HG03575 (cell line): ENCODE measurements around the gene PHLDA2.
"Not testable (repeated sequence)": the region's sequence is repeated elsewhere in the genome, so short reads cannot be mapped to it uniquely, and the experiment has no call there.

ENCODE experiments used
- ATAC-seq: cut with Tn5 transposase; IDR thresholded peaks from one replicate; pipeline ENCODE4 v1.9.1; 2021; ENCODE audit not compliant: unreplicated experiment, insufficient number of reproducible peaks, low FRiP score; ENCODE audit errors: extremely low read depth

PHLDA2 gene

DNA sequence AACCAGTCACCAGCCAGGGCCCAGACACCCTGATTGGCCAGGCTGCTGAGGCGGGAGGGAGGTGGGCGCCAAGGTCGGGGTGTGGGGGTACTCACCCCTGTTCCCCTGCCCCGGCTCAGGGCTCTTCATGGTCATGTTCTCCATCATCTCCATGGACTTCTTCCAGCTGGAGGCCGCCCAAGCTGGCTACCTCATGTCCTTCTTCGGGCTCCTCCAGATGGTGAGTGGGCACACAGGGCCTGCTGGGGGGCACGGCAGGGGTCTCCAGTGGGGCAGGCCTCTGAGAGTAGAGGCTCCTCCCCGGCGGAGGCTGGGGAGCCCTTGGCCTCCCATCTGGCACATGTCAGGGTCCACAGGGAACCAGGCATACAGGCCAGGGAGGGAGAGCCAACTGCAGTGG is 10.0 kb downstream of the PHLDA2 start:
- no peak for ATAC-seq

GRCh38 chr11:2917842-2918490 is 11.3 kb downstream of the PHLDA2 start:
- no peak for ATAC-seq

- ATAC-seq = no peak
Measured at GRCh38 chr11:2916892-2917645, 12.2 kb downstream of the PHLDA2 start.

DNA sequence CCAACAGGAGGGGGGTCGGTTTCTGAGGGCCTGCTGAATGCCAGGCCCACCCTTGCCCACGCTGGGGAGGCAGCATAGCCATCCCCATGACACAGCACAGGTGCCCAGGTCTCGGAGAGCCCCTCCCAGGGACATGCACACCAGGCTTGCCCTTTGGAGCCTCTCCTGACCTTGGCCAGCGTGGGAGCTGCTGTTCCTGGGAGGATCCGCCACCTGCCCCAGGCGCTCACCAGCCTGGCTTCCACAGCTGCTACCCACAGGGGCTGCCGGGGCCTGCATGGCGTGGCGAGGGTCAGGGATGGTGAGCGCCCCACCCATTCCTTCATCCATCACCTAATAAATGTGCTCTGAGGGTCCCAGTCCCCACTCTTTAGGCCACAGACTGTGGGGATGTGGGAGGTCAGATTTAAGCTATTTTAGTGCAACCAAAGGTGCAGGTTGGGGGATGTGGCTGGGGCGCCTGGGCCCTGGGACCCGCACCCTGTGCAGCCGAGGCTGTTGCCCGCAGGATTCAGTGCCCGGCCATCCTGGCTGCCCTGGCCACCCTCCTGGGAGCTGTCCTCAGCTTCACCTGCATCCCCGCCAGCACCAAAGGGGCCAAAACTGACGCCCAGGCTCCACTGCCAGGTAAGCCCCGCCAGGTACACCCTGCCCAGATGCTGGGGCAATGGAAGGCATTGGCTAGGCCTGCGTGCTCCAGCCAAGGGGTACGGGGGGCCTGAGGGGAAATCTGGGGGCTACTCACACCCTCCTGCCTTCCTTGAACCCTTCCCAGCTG is 12.9 kb downstream of the PHLDA2 start:
- ATAC-seq = no peak

GRCh38 chr11:2915473-2915872 is 13.7 kb downstream of the PHLDA2 start:
- no peak for ATAC-seq

GRCh38 chr11:2914455-2915195 is 14.6 kb downstream of the PHLDA2 start:
- no peak for ATAC-seq

- no peak for ATAC-seq
Measured at GRCh38 chr11:2913776-2914175, 15.4 kb downstream of the PHLDA2 start.

DNA sequence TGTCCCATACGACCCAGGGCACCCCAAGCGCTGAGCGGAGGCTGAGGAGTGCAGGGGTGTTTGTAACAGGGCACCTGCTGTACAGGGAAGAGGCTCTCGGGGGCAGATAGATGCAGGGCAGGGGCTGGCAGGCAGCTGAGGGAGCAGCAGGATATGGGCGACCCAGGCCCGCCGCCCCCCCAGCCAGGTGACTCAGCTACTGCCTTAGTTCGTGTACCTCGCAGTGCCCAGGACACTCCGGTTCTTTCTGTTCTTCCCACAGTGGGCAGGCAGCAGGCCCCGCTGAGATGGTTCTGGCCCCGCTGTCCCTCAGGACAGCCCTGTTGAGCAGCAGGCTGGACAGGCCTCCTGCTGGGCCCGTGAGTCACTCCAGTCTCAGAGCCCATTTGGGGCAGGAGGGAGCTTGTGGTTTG is 16.2 kb downstream of the PHLDA2 start:
- no peak for ATAC-seq

- ATAC-seq = no peak
Measured at GRCh38 chr11:2912498-2912897, 16.7 kb downstream of the PHLDA2 start.

- ATAC-seq = no peak
Measured at GRCh38 chr11:2911785-2912391, 17.3 kb downstream of the PHLDA2 start.

GRCh38 chr11:2911088-2911784 is 18.0 kb downstream of the PHLDA2 start:
- no peak for ATAC-seq

DNA sequence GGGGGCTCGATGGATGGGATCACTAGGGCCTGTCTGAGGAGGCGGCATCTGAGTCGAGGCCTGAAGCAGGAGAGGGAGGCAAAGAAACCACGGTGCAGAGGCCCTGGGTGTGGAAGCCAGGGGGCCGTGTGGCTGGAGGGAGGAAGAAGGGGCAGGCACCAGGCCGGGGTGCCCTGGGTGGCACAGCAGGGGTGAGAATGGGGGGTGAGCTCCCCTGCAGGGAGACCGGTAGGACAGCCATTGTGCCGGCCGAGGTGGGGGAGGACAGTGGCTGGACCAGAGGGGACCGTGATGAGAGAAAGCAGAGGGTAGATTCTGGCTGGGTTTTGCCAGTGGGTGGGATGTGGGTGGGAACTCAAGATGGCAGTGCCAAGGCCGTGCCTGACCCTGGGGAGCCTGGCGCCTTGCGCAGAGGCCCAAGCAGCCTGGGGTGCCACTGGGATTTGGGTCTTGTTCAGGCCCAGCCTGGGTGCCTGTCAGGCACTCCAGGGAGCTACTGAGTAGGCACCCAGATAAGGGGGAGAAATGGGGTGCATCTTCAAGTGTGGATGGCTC is 18.7 kb downstream of the PHLDA2 start:
- no peak for ATAC-seq

- ATAC-seq = no peak
Measured at GRCh38 chr11:2909133-2909902, 19.9 kb downstream of the PHLDA2 start.

GRCh38 chr11:2908130-2908529 is 21.1 kb downstream of the PHLDA2 start:
- no peak for ATAC-seq

GRCh38 chr11:2905299-2905698 is 23.9 kb downstream of the PHLDA2 start:
- ATAC-seq = not testable (repeated sequence)

GRCh38 chr11:2904153-2905052 is 24.8 kb downstream of the PHLDA2 start:
- no peak for ATAC-seq

DNA sequence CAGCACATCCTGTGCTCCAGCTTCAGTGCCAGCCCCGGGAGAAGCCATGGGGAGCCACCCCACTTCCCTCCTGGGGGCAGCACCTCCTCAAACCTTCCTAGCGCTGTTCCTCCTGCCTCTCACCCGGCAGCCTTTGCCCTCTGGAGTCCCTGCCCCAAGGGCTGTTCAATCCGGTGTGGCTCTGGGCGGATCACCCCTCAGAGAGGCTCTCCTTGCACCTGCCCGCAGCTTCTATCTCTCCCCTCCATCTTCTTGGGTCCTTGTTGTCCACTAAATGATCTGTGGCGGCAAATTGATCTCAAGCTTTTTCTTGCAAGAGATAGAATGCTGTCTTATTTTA is 25.6 kb downstream of the PHLDA2 start:
- no peak for ATAC-seq
